Stimulated activated CD8-positive, alpha-beta memory T cell treated with anti-CD3 and anti-CD28 coated beads, Interleukin-4, amount 100 ng/mL, for 4 hours (primary cell): ENCODE results near the gene IRF3.

Source experiments
- DNase-seq, 2 donors: peaks; one replicate each; pipeline ENCODE4 v3.0.0-alpha.2; 2020; ENCODE audit warnings: low read depth in 2 of 2, low spot score in 1 of 2

Gene IRF3

GRCh38 chr19:49665351-49666119 is at the start of gene IRF3, which contains the start of gene BCL2L12:
Gene IRF3 (minus strand): TSS chr19:49665857. CDS start chr19:49664838, 1,019 bp downstream.
Gene BCL2L12 (plus strand): TSS chr19:49665933. CDS start chr19:49666693, 760 bp downstream.
- peak; percentile 97 to 99 for DNase-seq

DNA sequence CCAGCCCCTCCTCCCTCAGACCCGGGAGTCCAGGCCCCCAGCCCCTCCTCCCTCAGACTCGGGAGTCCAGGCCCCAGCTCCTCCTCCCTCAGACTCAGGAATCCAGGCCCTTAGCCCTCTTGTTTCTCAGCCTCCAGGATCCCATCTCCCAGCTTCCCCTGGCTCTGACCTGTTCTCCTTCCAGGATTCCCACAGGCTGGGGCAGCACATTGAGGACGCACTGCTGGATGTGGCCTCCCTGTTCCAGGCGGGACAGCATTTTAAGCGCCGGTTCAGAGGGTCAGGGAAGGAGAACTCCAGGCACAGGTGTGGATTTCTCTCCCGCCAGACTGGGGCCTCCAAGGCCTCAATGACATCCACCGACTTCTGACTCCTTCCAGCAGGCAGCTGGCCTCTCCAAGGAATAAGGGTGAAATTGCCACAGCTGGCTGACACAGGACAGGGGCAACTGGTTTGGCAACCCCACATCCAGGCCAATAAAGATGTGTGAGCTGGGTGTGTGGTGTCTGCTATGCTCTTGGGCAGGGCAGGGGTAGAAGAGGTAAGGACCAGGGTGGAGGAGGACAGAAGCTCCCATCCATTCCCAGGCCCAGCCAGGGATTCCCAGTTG is 47.7 kb upstream of the IRF3 start:
- DNase-seq = no peak

DNA sequence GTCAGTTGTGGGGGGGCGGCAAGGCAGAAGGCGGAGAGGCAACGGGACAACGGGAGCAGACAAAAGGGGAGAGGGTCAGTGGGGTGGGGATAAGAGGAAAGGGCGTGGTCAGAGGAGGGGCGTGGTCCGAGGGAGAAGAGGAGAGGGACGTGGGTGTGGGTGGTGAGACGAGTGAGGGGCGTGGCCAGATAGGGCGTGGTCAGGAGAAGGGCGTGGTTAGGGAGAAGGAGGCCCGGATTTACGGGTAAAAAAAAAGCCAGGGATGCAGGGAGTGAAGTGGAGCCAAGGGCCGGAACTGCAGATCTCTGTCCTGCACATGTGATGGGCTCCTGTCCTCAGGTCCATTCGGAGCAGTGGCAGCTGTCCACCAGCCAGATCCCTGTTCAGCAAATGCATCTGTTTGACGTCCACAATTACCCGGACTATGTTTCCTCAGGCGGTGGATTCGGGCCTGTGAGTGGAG is 46.8 kb upstream of the IRF3 start:
- DNase-seq = no peak

DNA sequence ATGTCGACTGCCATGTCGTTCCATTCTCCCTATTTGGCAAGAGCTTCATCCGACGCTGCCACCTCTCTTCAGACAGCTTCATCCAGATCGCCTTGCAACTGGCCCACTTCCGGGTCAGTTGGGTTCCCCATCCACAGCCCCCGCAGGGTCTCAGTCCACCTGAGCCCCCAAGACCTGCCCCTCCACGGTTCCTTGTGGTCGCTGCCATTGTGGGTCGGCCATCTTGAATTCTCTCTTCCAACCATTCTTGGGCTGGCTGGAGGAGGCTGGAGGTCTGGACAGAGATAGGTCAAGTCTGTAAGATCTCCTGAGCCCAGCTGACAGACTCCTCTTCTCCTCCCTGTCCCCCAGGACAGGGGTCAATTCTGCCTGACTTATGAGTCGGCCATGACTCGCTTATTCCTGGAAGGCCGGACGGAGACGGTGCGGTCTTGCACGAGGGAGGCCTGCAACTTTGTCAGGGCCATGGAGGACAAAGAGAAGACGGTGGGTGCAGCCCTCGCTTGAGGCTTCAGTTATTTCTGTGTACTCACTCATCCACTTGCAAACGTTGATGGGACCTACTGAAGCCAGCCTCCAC is 44.8 kb upstream of the IRF3 start:
- no peak for DNase-seq

GRCh38 chr19:49705919-49706318 is 40.3 kb upstream of the IRF3 start:
- DNase-seq = no peak

GRCh38 chr19:49704888-49705642 is 39.4 kb upstream of the IRF3 start:
- no peak for DNase-seq

- no peak for DNase-seq
Measured at GRCh38 chr19:49701271-49701786, 35.7 kb upstream of the IRF3 start.

- DNase-seq = no peak
Measured at GRCh38 chr19:49700563-49700962, 34.9 kb upstream of the IRF3 start.

- no peak for DNase-seq
Measured at GRCh38 chr19:49699364-49699763, 33.7 kb upstream of the IRF3 start.

- DNase-seq = no peak
Measured at GRCh38 chr19:49696865-49697264, 31.2 kb upstream of the IRF3 start.

- no peak for DNase-seq
Measured at GRCh38 chr19:49696115-49696514, 30.5 kb upstream of the IRF3 start.

DNA sequence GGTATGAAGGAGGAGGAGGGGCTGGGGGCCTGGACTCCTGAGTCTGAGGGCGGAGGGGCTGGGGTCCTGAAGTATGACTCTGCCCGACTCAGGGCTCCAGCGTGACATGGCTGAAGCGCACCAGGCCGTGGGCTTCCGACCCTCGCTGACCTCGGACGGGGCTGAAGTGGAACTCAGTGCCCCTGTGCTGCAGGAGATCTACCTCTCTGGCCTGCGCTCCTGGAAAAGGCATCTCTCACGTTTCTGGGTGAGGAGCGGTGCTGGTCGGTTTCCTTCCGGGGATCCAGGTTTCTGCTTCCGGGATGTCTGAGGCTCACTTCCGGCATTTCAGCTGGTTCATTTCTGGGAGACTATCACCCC is 26.5 kb upstream of the IRF3 start:
- no peak for DNase-seq

GRCh38 chr19:49691243-49692146 is 25.8 kb upstream of the IRF3 start:
- DNase-seq = no peak

DNA sequence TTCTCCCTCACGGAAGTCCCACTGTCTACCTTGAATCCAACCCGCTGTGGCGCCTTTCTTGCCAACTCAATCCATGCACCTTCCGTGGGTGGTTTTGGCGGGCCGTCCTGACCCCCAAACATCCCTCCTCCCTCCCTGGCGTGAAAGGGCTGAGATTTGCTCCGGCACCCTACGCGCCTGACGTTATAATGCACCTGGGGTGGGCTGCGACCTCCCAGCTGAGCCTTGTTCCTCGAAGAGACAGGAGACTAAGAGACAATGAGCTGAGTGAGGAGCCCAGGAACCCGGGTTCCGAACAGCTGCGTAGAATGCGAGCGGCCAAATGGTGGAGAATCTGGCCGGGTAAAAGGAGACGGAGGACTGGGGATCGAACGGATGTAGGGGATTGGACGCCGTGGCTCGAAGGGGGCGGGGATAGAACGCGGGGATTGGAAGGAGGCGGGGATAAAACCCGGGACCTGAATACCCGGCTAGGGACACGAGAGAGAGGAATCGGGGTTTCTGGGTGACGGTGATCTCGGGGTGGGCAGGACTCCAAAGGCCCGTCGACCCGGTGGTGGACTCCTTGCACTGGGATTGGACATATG is 25.1 kb upstream of the IRF3 start, which contains the start of gene CPT1C:
CPT1C (plus strand) TSS at position 461 of the 587 bp plus-strand sequence. CDS start 1,137 bp downstream, outside the sequence.
- DNase-seq = no peak

DNA sequence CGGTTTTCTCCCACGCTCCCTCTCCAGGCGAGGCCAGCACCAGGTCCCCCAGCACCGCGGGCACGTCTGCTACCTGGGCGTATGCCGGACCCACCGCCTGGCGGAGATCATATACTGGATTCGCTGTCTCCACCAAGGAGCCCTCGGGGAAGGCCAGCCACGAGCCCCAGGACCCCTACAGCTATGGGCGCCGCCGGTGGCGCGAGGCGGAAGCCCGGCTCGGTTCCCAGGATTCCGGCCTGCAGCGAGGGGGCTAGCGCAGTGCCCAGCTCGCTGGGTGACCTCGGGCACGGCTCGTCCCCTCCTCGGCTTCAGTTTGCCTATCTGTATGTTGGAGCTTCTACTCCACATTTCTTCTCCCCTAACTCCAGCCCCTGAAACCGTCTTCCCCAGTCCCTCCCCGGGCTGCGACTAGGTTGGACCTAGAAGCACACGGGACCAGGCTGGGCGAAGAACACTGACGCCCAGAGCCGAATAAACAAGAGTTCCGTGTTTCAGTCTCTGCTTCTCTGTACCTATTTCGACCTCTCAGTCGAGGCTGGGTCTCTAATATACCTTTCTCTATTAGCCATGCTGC is 24.5 kb upstream of the IRF3 start:
- no peak for DNase-seq

DNA sequence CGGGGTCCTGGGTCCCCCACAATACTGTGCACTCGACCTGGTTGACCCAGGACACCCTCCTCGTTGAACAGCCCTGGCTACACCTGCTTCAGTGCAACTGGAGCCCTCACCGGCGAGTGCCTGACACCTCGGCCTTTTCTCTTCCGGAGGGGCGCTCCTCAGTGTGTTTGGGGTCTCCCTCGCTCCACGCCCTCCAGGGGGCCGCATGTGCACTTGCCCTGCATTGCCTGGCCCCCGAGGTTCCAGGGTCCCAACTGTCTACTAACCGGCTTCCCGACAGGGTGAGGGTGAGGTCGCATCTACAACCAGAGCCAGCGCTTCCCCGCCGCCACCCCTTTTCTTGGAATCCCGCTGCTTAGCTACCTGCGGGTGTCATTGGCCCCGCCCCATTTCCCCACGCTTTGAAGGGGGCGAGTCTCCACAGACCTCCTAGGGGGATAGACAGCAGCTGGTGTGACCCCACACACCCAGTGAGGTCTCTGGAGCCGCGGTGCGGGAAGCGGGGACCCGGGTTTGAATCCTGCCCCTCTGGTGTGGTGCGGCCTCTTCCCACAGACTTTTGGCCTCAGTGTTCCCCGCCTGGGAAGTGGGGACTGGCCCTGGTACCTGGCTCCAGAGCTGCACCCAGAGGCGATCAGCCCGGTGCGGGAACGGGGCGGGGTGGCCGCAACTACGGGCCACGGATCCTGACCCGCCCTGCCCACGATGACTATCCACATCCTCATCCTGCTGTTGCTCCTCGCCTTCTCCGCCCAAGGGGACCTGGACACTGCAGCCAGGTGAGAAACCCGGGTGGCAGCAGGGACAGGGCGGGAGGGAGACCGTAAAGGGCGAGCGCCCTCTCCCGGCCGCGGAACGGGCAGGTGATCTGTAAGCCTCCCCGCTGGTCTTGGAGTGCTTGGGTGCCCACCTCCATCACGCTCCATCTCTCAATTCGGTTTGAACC is 23.7 kb upstream of the IRF3 start, which contains the start of gene ADM5:
ADM5 (plus strand) TSS at position 462 of the 946 bp plus-strand sequence; CDS start at position 706, 244 bp downstream.
- DNase-seq = no peak

- DNase-seq = no peak
Measured at GRCh38 chr19:49688531-49689132, 23.0 kb upstream of the IRF3 start.
